Activated naive CD4-positive, alpha-beta T cell treated with anti-CD3 and anti-CD28 coated beads, Interleukin-2, amount 50 U/mL, for 16 hours (primary cell): ENCODE results near the gene CDH4.

ENCODE experiments used
- DNase-seq: peaks from one replicate; pipeline ENCODE4 v3.0.0-alpha.2; 2020

CDH4 gene

GRCh38 chr20:61861054-61861841 is 609.2 kb downstream of the CDH4 start:
- DNase-seq = no peak

- DNase-seq = no peak
These were observed 609.8 kb downstream of the CDH4 start for GRCh38 chr20:61861858-61862257.

GRCh38 chr20:61862881-61863280 is 610.8 kb downstream of the CDH4 start:
- no peak for DNase-seq

- no peak for DNase-seq
These were observed 612.4 kb downstream of the CDH4 start for GRCh38 chr20:61864481-61864880.

- DNase-seq = no peak
These were observed 613.3 kb downstream of the CDH4 start for GRCh38 chr20:61865353-61865752.

GRCh38 chr20:61866165-61866564 is 614.1 kb downstream of the CDH4 start:
- no peak for DNase-seq

- DNase-seq = no peak
These were observed 615.9 kb downstream of the CDH4 start for GRCh38 chr20:61868006-61868405.

GRCh38 chr20:61868466-61869090 is 616.5 kb downstream of the CDH4 start:
- DNase-seq = no peak

GRCh38 chr20:61869750-61870507 is 617.9 kb downstream of the CDH4 start:
- no peak for DNase-seq

GRCh38 chr20:61871160-61871559 is 619.1 kb downstream of the CDH4 start:
- no peak for DNase-seq

GRCh38 chr20:61871913-61872312 is 619.9 kb downstream of the CDH4 start:
- DNase-seq = no peak

GRCh38 chr20:61872371-61872900 is 620.4 kb downstream of the CDH4 start:
- DNase-seq = no peak

GRCh38 chr20:61873651-61874420 is 621.8 kb downstream of the CDH4 start:
- DNase-seq = no peak

- no peak for DNase-seq
These were observed 622.5 kb downstream of the CDH4 start for GRCh38 chr20:61874421-61875068.

GRCh38 chr20:61875221-61875885 is 623.3 kb downstream of the CDH4 start:
- DNase-seq = no peak

- no peak for DNase-seq
These were observed 623.9 kb downstream of the CDH4 start for GRCh38 chr20:61875996-61876395.

GRCh38 chr20:61876952-61877728 is 625.1 kb downstream of the CDH4 start:
- DNase-seq = no peak

- no peak for DNase-seq
These were observed 625.9 kb downstream of the CDH4 start for GRCh38 chr20:61877776-61878477.

GRCh38 chr20:61878478-61879302 is 626.6 kb downstream of the CDH4 start:
- no peak for DNase-seq
